ENCODE data around the gene TMEM131.

The TMEM131 gene

DNA sequence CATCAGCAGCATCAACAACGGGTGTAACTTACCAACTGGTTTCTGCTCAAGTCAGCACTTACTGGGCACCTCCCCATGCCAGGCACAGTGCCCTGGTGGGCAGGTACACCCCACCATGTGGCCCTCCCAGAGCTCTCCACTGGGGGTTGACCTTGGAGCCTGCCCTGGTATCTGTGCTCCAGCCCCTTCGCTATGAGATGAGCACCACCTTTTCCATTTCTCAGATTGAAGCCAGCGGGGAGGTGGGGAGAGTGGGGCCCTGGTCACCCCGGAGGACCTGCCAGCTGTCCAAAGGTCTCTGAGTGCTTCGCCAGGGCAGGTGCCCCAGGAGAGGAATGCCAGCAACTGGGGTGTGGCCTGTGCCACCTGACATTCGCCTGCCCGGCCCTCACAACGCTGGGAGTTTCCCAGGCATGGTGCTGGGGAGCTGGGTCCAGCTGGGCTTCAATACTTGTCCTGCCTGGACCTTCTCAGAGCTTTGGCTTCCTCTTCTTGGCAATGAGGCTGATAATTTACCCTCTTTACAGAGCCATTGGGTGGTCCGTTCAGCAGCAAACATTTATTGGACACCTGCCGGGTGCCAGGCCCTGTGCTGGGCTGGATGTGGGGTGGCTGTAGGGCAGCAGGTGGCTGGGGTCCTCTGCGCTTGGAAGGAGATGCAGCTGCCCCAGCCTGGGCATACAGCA, 288.2 kb downstream of the TMEM131 start:
- DNase-seq (ENCODE audit: low spot score): no peak

DNA sequence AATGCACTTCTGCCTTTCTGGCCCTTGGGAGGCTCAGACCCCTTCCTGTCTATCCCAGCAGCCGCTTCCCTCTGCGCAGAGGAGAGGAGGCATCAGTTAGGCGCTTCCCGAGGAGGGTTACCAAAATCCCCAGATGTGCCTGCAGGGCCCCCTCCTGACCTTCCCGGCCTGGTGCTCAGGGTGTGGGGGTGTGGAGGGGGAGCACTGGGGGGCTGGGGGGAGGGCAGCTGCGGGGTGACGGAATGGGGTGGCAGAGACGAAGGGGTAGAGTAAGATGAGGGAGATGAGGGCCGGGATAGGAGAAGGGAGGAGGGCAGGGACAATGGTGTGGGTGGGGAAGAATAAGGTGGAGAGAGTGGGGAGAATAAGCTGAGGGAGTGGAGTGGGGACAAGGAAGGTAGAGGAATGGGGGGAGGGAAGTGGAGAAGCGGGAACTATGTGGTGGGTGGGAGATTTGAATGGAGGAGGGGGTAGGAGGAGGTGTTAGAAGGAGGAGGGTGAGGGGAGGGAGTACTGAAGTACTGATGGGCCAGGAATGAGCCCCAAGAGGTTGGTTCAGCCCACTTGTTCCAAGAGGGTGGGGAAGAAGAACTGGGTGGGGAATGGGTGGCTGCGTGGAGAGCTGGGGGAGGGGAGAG, 288.9 kb downstream of the TMEM131 start:
- DNase-seq (ENCODE audit: low spot score): no peak
